Vagina (tissue), 2 donors: Measurements from ENCODE around the gene DRG2. TPM values are rescaled to one million over a fixed set of nuclear protein-coding genes. Genes with fewer than 3 reads are reported as not detected.

Experiments used
- DNase-seq, 2 donors: peaks; one replicate each; pipeline ENCODE4 v3.0.0-alpha.2; 2017; ENCODE audit errors: extremely low spot score in 2 of 2
- H3K27ac ChIP-seq: fragments of 200-600 bp; sonication (generic); one replicate; pipeline ENCODE4 v1.5.1; 2019
- H3K27me3 ChIP-seq: fragments of 200-600 bp; sonication (generic); one replicate; pipeline ENCODE4 v1.5.1; 2019
- H3K36me3 ChIP-seq, 2 donors: fragments of 200-600 bp; sonication (generic); one replicate each; pipeline ENCODE4 v1.5.1; 2017 to 2019
- H3K4me1 ChIP-seq: fragments of 200-600 bp; sonication (generic); one replicate; pipeline ENCODE4 v1.5.1; 2019
- H3K4me3 ChIP-seq, 2 donors: fragments of 200-600 bp; sonication (generic); 1 replicate in 1 of 2; 2 replicates in 1 of 2; pipeline ENCODE4 v1.5.1; 2016 to 2019
- H3K9me3 ChIP-seq: fragments of 200-600 bp; sonication (generic); one replicate; pipeline ENCODE4 v1.5.1; 2019
- POLR2A ChIP-seq, 2 donors: fragments of 450-650 bp; IDR thresholded peaks; one replicate each; pipeline ENCODE4 v1.6.1; 2017; ENCODE audit warnings: antibody characterized with exemption in 2 of 2, mild to moderate bottlenecking in 2 of 2, moderate library complexity in 2 of 2
- POLR2AphosphoS5 ChIP-seq, 2 donors: sonication (generic); formaldehyde crosslinking; IDR thresholded peaks; one replicate each; pipeline ENCODE4 v1.9.0; 2017; ENCODE audit warnings: antibody characterized with exemption in 2 of 2, mild to moderate bottlenecking in 2 of 2, low read depth in 1 of 2; ENCODE audit not compliant: insufficient read depth in 1 of 2
- intact Hi-C: fragments of 100-400 bp; cut with DNase I; formaldehyde crosslinking; loops from one replicate; pipeline ENCODE4 v1.15.1; 2023
- total RNA-seq: library from RNA; depleted of rRNA; stranded (reverse); fragments of >200 nt; gene quantifications from one replicate; pipeline ENCODE4 v1.2.3, GENCODE V29; 2016
- TF ChIP-seq, protein P1 (sequence below), 3 experiments: fragments of 450-650 bp in 2 of 3; fragments of 200-600 bp in 1 of 3; sonication (generic) in 1 of 3; IDR thresholded peaks; one replicate each; pipeline ENCODE4 v1.5.1; 2017 to 2019; ENCODE audit warnings: antibody characterized with exemption in 3 of 3, mild to moderate bottlenecking in 2 of 3, moderate library complexity in 2 of 3

Gene DRG2
- total RNA-seq, 1 donor from 2014 or later = 40.8 TPM

DNA sequence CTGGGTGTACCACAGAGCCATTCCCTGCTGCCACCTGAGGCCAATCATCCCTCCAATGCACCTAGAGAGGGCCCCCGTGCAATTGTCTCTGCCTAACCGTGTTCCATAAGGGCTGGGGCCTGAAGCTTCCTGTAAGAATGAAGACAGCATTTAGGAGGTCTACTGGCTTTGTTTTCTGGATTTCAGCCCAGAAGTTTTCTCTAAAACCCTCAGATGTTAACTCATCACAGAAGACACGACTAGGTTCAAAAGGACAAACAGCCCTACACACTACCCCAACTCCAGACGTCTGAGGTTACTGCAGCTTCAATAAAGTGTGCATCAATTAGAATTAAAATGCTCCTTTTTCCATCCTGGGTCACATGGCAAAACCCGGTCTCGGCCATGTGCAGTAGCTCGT, 10.8 kb upstream of the DRG2 start:
- H3K27ac ChIP-seq = no peak overlapping the region
- intact Hi-C loops = no loop called here
- TF ChIP-seq, protein P1, sequence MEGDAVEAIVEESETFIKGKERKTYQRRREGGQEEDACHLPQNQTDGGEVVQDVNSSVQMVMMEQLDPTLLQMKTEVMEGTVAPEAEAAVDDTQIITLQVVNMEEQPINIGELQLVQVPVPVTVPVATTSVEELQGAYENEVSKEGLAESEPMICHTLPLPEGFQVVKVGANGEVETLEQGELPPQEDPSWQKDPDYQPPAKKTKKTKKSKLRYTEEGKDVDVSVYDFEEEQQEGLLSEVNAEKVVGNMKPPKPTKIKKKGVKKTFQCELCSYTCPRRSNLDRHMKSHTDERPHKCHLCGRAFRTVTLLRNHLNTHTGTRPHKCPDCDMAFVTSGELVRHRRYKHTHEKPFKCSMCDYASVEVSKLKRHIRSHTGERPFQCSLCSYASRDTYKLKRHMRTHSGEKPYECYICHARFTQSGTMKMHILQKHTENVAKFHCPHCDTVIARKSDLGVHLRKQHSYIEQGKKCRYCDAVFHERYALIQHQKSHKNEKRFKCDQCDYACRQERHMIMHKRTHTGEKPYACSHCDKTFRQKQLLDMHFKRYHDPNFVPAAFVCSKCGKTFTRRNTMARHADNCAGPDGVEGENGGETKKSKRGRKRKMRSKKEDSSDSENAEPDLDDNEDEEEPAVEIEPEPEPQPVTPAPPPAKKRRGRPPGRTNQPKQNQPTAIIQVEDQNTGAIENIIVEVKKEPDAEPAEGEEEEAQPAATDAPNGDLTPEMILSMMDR (IDR thresholded peaks at IDR 0.05) = no peak
- TF ChIP-seq POLR2A (IDR thresholded peaks at IDR 0.05) (no peak), POLR2AphosphoS5 (IDR thresholded peaks at IDR 0.05; ENCODE audit: insufficient read depth in 1 of 2, low read depth in 1 of 2) (no peak)
- H3K4me3 ChIP-seq = no peak overlapping the region
- H3K9me3 ChIP-seq = no peaks in the 10 kb centered on the region
- H3K36me3 ChIP-seq = no peaks in the 10 kb centered on the region
- no peaks in the 10 kb centered on the region for H3K4me1 ChIP-seq
- DNase-seq = no peak
- no peaks in the 10 kb centered on the region for H3K27me3 ChIP-seq

DNA sequence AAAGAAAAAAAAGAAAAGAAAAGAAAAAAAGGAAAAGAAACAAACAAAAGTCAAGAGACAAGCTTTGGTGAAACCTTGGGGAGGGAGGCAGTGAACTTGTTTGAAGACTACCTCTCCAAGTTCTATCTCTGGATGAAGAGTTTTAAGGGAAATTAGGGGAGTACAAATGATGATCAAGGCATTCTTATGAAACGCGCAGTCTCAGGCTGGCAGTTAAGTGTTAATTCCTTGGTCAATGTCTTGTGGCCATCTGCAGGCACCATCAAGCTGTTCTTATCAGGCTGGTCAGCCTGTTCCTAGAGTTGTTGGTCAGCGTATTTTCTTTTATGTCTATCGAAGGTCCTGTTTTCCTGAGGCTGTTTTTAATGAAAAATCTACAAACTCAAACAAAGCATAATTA, 8.2 kb upstream of the DRG2 start:
- H3K9me3 ChIP-seq = no peaks in the 10 kb centered on the region
- no peak overlapping the region for H3K4me3 ChIP-seq
- H3K27ac ChIP-seq = no peak overlapping the region
- TF ChIP-seq POLR2AphosphoS5 (IDR thresholded peaks at IDR 0.05; ENCODE audit: insufficient read depth in 1 of 2, low read depth in 1 of 2) = no peak
- TF ChIP-seq, protein P1 (IDR thresholded peaks at IDR 0.05) = no peak
- no peak for TF ChIP-seq POLR2A (IDR thresholded peaks at IDR 0.05)
- DNase-seq = no peak
- H3K36me3 ChIP-seq = no peaks in the 10 kb centered on the region
- intact Hi-C loops = no loop called here
- no peaks in the 10 kb centered on the region for H3K27me3 ChIP-seq
- no peaks in the 10 kb centered on the region for H3K4me1 ChIP-seq

DNA sequence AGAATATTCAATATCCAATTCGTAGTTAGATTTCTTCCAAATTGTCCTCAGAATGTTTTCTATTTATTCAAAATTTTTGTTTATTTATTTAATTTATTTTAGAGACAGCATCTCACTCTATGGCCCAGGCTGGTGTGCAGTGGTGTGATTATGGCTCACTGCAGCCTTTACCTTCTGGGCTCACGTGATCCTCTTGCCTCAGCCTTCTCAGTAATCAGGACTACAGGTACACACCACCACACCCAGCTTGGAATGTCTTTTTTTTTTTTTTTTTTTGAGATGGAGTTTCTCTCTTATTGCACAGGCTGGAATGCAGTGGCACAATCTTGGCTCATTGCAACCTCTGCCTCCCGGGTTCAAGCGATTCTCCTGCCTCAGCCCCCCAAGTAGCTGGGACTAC, 3.5 kb upstream of the DRG2 start:
- Histone ChIP-seq H3K4me1 (peaks cover 19% of the 10 kb centered on the region), H3K27me3 (no peaks in the 10 kb centered on the region), H3K27ac (no peak overlapping the region), H3K36me3 (no peaks in the 10 kb centered on the region), H3K4me3 (no peak overlapping the region), H3K9me3 (no peaks in the 10 kb centered on the region)
- TF ChIP-seq, protein P1 (IDR thresholded peaks at IDR 0.05) = no peak
- TF ChIP-seq POLR2AphosphoS5 (IDR thresholded peaks at IDR 0.05; ENCODE audit: insufficient read depth in 1 of 2, low read depth in 1 of 2) (no peak), POLR2A (IDR thresholded peaks at IDR 0.05) (no peak)
- intact Hi-C loops = no loop called here
- no peak for DNase-seq

DNA sequence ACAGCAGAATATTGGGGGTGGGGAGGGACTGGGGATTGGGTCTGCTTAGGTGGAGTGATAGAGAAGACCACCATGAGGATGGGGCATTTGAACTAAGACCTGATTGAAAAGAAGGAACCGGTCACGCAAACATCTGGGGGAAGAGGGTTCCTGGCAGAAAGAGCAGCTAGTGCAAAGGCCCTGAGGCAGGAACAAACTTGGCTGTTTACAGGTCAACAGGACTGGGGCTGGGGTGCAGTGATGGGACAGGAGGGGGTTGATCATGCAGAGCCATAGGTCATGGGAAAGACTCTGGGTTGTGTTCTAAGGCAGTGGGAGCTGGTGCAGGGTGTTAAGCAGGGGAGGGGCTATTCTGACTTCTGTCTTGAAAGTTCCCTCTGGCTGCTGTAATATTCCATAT, 1.9 kb downstream of the DRG2 start:
- Histone ChIP-seq H3K4me1 (peaks cover 19% of the 10 kb centered on the region), H3K4me3 (no peak overlapping the region), H3K27ac (no peak overlapping the region), H3K27me3 (no peaks in the 10 kb centered on the region), H3K9me3 (no peaks in the 10 kb centered on the region), H3K36me3 (peaks cover 4 to 7% of the 10 kb centered on the region in 2 donors)
- TF ChIP-seq POLR2A (IDR thresholded peaks at IDR 0.05) (no peak), POLR2AphosphoS5 (IDR thresholded peaks at IDR 0.05; ENCODE audit: insufficient read depth in 1 of 2, low read depth in 1 of 2) (no peak)
- TF ChIP-seq, protein P1 (IDR thresholded peaks at IDR 0.05) = no peak
- intact Hi-C loops = no loop called here
- no peak for DNase-seq

DNA sequence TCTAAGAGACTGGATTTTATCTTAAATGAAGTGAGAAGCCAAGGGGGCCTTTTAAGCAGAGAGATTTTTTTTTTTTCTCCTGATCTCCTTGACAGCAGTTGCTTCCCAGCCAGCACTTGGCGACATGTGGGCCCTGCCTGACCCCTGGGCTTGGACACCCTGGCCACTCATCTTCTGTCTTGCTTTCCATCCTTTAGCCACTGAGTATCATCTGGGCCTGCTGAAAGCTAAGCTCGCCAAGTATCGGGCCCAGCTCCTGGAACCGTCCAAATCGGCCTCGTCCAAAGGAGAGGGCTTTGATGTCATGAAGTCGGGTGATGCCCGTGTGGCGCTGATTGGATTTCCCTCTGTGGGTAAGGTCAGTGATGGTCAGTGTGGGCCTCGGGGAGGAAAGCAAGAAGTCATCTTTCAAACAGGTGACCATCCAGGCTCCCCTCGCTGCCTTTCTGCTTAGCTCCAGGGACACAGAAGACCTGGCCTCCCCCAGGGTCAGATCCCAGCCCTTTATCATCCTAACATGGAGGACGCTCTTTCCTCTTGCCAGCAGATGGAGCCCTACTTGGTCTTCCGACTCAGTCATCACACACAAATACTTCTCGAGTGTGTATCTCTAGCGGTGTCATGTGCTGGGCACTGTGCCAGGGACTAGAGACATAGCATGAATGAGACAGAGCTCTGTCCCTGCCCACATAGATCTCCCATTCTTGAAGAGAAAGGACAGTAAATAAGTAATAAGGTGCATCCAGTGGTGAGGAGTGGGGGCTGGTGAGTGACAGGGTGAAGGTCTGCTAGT, 6.1 kb downstream of the DRG2 start:
- no peak for DNase-seq
- no peaks in the 10 kb centered on the region for H3K9me3 ChIP-seq
- H3K4me1 ChIP-seq = peaks cover 4% of the 10 kb centered on the region
- no peak overlapping the region for H3K27ac ChIP-seq
- H3K4me3 ChIP-seq = no peak overlapping the region
- no peaks in the 10 kb centered on the region for H3K27me3 ChIP-seq
- H3K36me3 ChIP-seq = peaks cover 4 to 40% of the 10 kb centered on the region in 2 donors
- TF ChIP-seq POLR2A (IDR thresholded peaks at IDR 0.05) (no peak), POLR2AphosphoS5 (IDR thresholded peaks at IDR 0.05; ENCODE audit: insufficient read depth in 1 of 2, low read depth in 1 of 2) (no peak)
- TF ChIP-seq, protein P1 (IDR thresholded peaks at IDR 0.05) = no peak
- intact Hi-C loops = no loop called here
